HL-60 (cell line): ENCODE data around the gene PIGV.

ENCODE experiments used
- CTCF ChIP-seq: IDR thresholded peaks from one replicate; pipeline ENCODE4 v1.5.1; 2011; ENCODE audit warnings: low read length, control low read depth, inconsistent platforms; ENCODE audit not compliant: insufficient read depth
- POLR2AphosphoS5 ChIP-seq: IDR thresholded peaks from 2 replicates; pipeline ENCODE4 v1.6.1; 2012; ENCODE audit warnings: low read depth
- REST ChIP-seq: IDR thresholded peaks from 2 replicates; pipeline ENCODE4 v1.6.1; 2012; ENCODE audit warnings: low read depth; ENCODE audit not compliant: insufficient replicate concordance
- SPI1 ChIP-seq: IDR thresholded peaks from 2 replicates; pipeline ENCODE4 v1.6.1; 2012; ENCODE audit warnings: low read depth, mild to moderate bottlenecking, borderline replicate concordance

GRCh38 chr1:26799479-26800142 lies 11.9 kb downstream of the PIGV start:
- TF ChIP-seq REST (no peak), POLR2AphosphoS5 (no peak), CTCF (no peak), SPI1 (no peak)
